ENCODE data around the gene RPH3AL. TPM values are rescaled to one million over a fixed set of nuclear protein-coding genes. Genes with fewer than 3 reads are reported as not detected.

RPH3AL gene
- total RNA-seq, 1 donor from 2014 or later = 31.5 TPM

- DNase-seq (ENCODE audit: low spot score) = no peak
These were observed 1.2 kb upstream of the RPH3AL start for GRCh38 chr17:353838-354234.

- DNase-seq (ENCODE audit: low spot score) = no peak
These were observed 718 bp upstream of the RPH3AL start for GRCh38 chr17:353213-353837.

- DNase-seq (ENCODE audit: low spot score) = peak; percentile 84
These were observed 659 bp downstream of the RPH3AL start for GRCh38 chr17:351875-352420.

- no peak for DNase-seq (ENCODE audit: low spot score)
These were observed 1.2 kb downstream of the RPH3AL start for GRCh38 chr17:351449-351738.

- DNase-seq (ENCODE audit: low spot score) = peak; percentile 86
These were observed 1.7 kb downstream of the RPH3AL start for GRCh38 chr17:350706-351448.

- DNase-seq (ENCODE audit: low spot score) = no peak
These were observed 2.9 kb downstream of the RPH3AL start for GRCh38 chr17:349666-350065.

- peak; percentile 72 for DNase-seq (ENCODE audit: low spot score)
These were observed 3.7 kb downstream of the RPH3AL start for GRCh38 chr17:348692-349425.

- DNase-seq (ENCODE audit: low spot score) = no peak
These were observed 4.6 kb downstream of the RPH3AL start for GRCh38 chr17:348012-348411.

- DNase-seq (ENCODE audit: low spot score) = no peak
These were observed 5.2 kb downstream of the RPH3AL start for GRCh38 chr17:347309-347899.

GRCh38 chr17:345992-346785 lies 6.4 kb downstream of the RPH3AL start:
- no peak for DNase-seq (ENCODE audit: low spot score)

GRCh38 chr17:345261-345660 lies 7.3 kb downstream of the RPH3AL start:
- DNase-seq (ENCODE audit: low spot score) = no peak

- no peak for DNase-seq (ENCODE audit: low spot score)
These were observed 8.5 kb downstream of the RPH3AL start for GRCh38 chr17:343875-344752.

GRCh38 chr17:343211-343610 lies 9.4 kb downstream of the RPH3AL start:
- DNase-seq (ENCODE audit: low spot score) = peak; percentile 67

GRCh38 chr17:340074-340473 lies 12.5 kb downstream of the RPH3AL start:
- DNase-seq (ENCODE audit: low spot score) = no peak

- no peak for DNase-seq (ENCODE audit: low spot score)
These were observed 13.2 kb downstream of the RPH3AL start for GRCh38 chr17:339193-340061.

- no peak for DNase-seq (ENCODE audit: low spot score)
These were observed 14.0 kb downstream of the RPH3AL start for GRCh38 chr17:338442-339192.

GRCh38 chr17:337866-338265 lies 14.7 kb downstream of the RPH3AL start:
- no peak for DNase-seq (ENCODE audit: low spot score)

GRCh38 chr17:337453-337852 lies 15.2 kb downstream of the RPH3AL start:
- DNase-seq (ENCODE audit: low spot score) = no peak
